ENCODE data around the gene TEX264.

TEX264 gene

DNA sequence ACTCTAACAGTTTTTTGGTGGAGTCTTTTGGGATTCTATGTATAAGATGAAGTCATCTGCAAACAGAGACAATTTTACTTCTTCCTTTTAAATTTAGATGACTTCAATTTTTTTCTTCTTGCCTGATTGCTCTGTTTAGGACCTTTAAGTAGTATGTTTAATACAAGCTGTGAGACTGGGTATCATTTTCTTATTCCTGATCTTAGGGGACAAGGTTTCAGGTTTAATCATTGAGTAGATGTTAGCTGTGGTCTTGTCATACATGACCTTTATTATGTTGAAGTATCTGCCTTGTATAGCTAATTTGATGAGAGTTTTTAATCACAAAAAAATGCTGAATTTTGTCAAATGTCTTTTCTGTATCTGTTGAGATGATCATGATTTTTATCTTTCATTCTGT, 56.4 kb downstream of the TEX264 start:
- Histone ChIP-seq H3K27me3 (ENCODE audit: control insufficient read depth in 1 of 2, insufficient read depth in 1 of 2, low read length in 2 of 2) (peaks cover 5 to 9% of the 10 kb centered on the region in 2 experiments), H3K27ac (ENCODE audit: low read length, poor library complexity, severe bottlenecking) (no peak overlapping the region), H2BK15ac (ENCODE audit: low read depth, poor library complexity, severe bottlenecking) (no peak overlapping the region), H3K23ac (ENCODE audit: low read length in 2 of 2) (no peak overlapping the region), H2BK12ac (ENCODE audit: low read length in 2 of 2) (no peak overlapping the region), H2AK5ac (ENCODE audit: low read length, severe bottlenecking) (no peak overlapping the region), H3K36me3 (ENCODE audit: control insufficient read depth in 1 of 2, insufficient read depth in 2 of 2, low read depth in 1 of 2, low read length in 2 of 2) (no peaks in the 10 kb centered on the region), H3K18ac (ENCODE audit: low read depth in 1 of 2, low read length in 2 of 2) (no peak overlapping the region), H3K4me3 (ENCODE audit: insufficient read depth in 1 of 2, low read depth in 1 of 2, low read length in 2 of 2) (no peak overlapping the region), H2BK120ac (ENCODE audit: low read depth, low read length) (no peak overlapping the region), H3K9ac (ENCODE audit: low read length) (no peak overlapping the region), H4K8ac (ENCODE audit: low read length) (no peak overlapping the region), H3K4ac (ENCODE audit: low read depth in 1 of 2, low read length in 2 of 2) (no peak overlapping the region), H3K14ac (ENCODE audit: low read length in 2 of 2) (no peak overlapping the region), H2AFZ (ENCODE audit: low read depth, low read length) (no peak overlapping the region), H3K4me2 (ENCODE audit: low read length, poor library complexity, severe bottlenecking) (no peak overlapping the region), H2BK5ac (ENCODE audit: low read depth, low read length, poor library complexity, severe bottlenecking) (no peak overlapping the region), H4K91ac (ENCODE audit: low read length) (no peak overlapping the region), H3K4me1 (ENCODE audit: control insufficient read depth, insufficient read depth, low read depth, low read length) (no peaks in the 10 kb centered on the region), H3K79me1 (replicated peaks; ENCODE audit: low read length, poor library complexity, severe bottlenecking) (no peaks in the 10 kb centered on the region), H3K9me3 (ENCODE audit: control insufficient read depth, low read length) (no peaks in the 10 kb centered on the region)
- no peak for DNase-seq

DNA sequence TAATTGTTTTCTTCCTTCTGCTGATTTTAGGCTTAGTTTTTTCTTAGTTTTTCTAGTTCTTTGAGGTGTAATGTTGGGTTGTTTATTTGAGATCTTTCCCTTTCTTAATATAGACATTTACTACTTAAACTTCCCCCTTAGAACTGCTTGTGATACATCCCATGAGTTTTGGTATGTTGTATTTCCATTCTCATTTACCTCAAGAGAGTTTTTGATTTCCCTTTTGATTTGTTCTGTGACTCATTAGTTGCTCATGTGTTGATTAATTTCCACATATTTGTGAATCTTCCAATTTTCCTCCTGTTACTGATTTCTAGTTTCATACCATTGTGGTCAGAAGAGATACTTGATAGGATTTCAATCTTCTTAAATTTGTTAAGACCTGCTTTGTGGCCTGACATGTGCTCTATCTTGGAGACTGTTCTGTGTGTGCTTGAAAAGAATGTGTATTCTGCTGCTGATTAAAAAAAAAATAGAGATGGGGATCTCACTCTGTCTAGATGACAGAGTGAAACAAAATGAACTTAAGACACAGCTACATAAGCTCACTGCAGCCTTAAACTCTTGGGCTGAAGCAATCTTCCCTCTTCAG, 58.1 kb downstream of the TEX264 start:
- Histone ChIP-seq H3K36me3 (ENCODE audit: control insufficient read depth in 1 of 2, insufficient read depth in 2 of 2, low read depth in 1 of 2, low read length in 2 of 2) (no peaks in the 10 kb centered on the region), H3K9ac (ENCODE audit: low read length) (no peak overlapping the region), H2BK5ac (ENCODE audit: low read depth, low read length, poor library complexity, severe bottlenecking) (no peak overlapping the region), H3K27me3 (ENCODE audit: control insufficient read depth in 1 of 2, insufficient read depth in 1 of 2, low read length in 2 of 2) (peaks cover 5 to 14% of the 10 kb centered on the region in 2 experiments), H4K8ac (ENCODE audit: low read length) (no peak overlapping the region), H3K4me1 (ENCODE audit: control insufficient read depth, insufficient read depth, low read depth, low read length) (no peaks in the 10 kb centered on the region), H2AK5ac (ENCODE audit: low read length, severe bottlenecking) (no peak overlapping the region), H3K27ac (ENCODE audit: low read length, poor library complexity, severe bottlenecking) (no peak overlapping the region), H3K18ac (ENCODE audit: low read depth in 1 of 2, low read length in 2 of 2) (no peak overlapping the region), H3K79me1 (replicated peaks; ENCODE audit: low read length, poor library complexity, severe bottlenecking) (no peaks in the 10 kb centered on the region), H2BK12ac (ENCODE audit: low read length in 2 of 2) (no peak overlapping the region), H3K14ac (ENCODE audit: low read length in 2 of 2) (no peak overlapping the region), H2AFZ (ENCODE audit: low read depth, low read length) (no peak overlapping the region), H2BK15ac (ENCODE audit: low read depth, poor library complexity, severe bottlenecking) (no peak overlapping the region), H3K23ac (ENCODE audit: low read length in 2 of 2) (no peak overlapping the region), H3K4me3 (ENCODE audit: insufficient read depth in 1 of 2, low read depth in 1 of 2, low read length in 2 of 2) (no peak overlapping the region), H4K91ac (ENCODE audit: low read length) (no peak overlapping the region), H2BK120ac (ENCODE audit: low read depth, low read length) (no peak overlapping the region), H3K4me2 (ENCODE audit: low read length, poor library complexity, severe bottlenecking) (no peak overlapping the region), H3K9me3 (ENCODE audit: control insufficient read depth, low read length) (no peaks in the 10 kb centered on the region), H3K4ac (ENCODE audit: low read depth in 1 of 2, low read length in 2 of 2) (no peak overlapping the region)
- no peak for DNase-seq

DNA sequence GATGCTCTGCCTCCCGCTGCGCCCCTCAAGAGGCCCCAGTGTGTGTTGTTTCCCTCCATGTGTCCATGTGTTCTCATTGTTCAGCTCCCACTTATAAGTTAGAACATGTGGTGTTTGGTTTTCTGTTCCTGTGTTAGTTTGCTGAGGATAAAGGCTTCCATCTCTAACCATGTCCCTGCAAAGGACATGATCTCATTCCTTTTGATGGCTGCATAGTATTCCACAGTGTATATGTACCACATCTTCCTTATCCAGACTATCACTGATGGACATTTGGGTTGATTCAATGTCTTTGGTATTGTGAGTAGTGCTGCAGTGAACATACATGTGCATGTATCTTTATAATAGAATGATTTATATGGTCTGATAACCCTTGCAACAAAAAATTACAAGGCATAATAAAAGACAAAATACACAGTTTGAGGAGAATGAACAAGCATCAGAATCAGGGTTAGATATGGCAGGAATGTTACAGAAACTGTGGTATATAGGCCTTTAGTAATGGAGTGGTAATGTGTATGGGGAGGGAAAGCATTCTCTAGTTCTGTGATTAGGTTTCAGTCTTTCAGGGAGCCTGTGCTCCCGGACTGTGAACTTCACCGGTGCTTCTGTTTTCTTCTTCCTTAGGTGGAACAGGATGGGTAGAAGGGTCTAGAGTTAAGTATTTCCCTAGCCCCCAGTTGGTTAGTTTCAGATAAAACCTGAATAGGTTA, 63.0 kb downstream of the TEX264 start:
- H3K27ac ChIP-seq (ENCODE audit: low read length, poor library complexity, severe bottlenecking), result no peak overlapping the region
- WGBS, result 92% methylated on average over 4 of the region's 4 CpGs

DNA sequence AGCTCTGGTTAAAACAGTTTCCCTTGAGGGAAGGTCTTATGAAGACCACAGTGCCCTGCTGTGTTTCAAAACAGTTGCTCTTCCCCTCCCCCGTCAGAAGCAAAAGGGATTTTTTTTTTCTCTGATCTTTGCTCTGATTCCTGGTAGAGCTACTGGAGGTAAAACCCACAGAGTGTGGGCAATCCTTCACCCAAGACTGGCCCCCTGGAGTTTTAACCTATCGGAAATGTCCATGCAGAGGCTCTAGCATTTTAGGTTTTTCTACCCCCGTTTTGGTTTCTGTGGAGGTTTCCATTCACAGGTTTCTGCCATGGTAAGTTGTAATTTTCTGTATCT, 63.5 kb downstream of the TEX264 start:
- Histone ChIP-seq H4K91ac (ENCODE audit: low read length) (no peak overlapping the region), H3K27me3 (ENCODE audit: control insufficient read depth in 1 of 2, insufficient read depth in 1 of 2, low read length in 2 of 2) (peaks cover 8 to 26% of the 10 kb centered on the region in 2 experiments), H3K23ac (ENCODE audit: low read length in 2 of 2) (no peak overlapping the region), H3K27ac (ENCODE audit: low read length, poor library complexity, severe bottlenecking) (no peak overlapping the region), H3K36me3 (ENCODE audit: control insufficient read depth in 1 of 2, insufficient read depth in 2 of 2, low read depth in 1 of 2, low read length in 2 of 2) (no peaks in the 10 kb centered on the region), H3K14ac (ENCODE audit: low read length in 2 of 2) (no peak overlapping the region), H2BK5ac (ENCODE audit: low read depth, low read length, poor library complexity, severe bottlenecking) (no peak overlapping the region), H3K9ac (ENCODE audit: low read length) (no peak overlapping the region), H3K9me3 (ENCODE audit: control insufficient read depth, low read length) (no peaks in the 10 kb centered on the region), H3K4ac (ENCODE audit: low read depth in 1 of 2, low read length in 2 of 2) (no peak overlapping the region), H2BK15ac (ENCODE audit: low read depth, poor library complexity, severe bottlenecking) (no peak overlapping the region), H2BK12ac (ENCODE audit: low read length in 2 of 2) (no peak overlapping the region), H4K8ac (ENCODE audit: low read length) (no peak overlapping the region), H2BK120ac (ENCODE audit: low read depth, low read length) (no peak overlapping the region), H2AFZ (ENCODE audit: low read depth, low read length) (no peak overlapping the region), H3K4me1 (ENCODE audit: control insufficient read depth, insufficient read depth, low read depth, low read length) (no peaks in the 10 kb centered on the region), H2AK5ac (ENCODE audit: low read length, severe bottlenecking) (no peak overlapping the region), H3K18ac (ENCODE audit: low read depth in 1 of 2, low read length in 2 of 2) (no peak overlapping the region), H3K4me2 (ENCODE audit: low read length, poor library complexity, severe bottlenecking) (no peak overlapping the region), H3K4me3 (ENCODE audit: insufficient read depth in 1 of 2, low read depth in 1 of 2, low read length in 2 of 2) (no peak overlapping the region), H3K79me1 (replicated peaks; ENCODE audit: low read length, poor library complexity, severe bottlenecking) (no peaks in the 10 kb centered on the region)
- no peak for DNase-seq
- 60% methylated on average over 3 of the region's 3 CpGs for WGBS

More for the DNA sequence above, 63.0 kb downstream of the TEX264 start:
- H2BK12ac ChIP-seq (ENCODE audit: low read length in 2 of 2), result no peak overlapping the region
- no peak overlapping the region for H3K9ac ChIP-seq (ENCODE audit: low read length)
- no peak overlapping the region for H3K4ac ChIP-seq (ENCODE audit: low read depth in 1 of 2, low read length in 2 of 2)
- H3K9me3 ChIP-seq (ENCODE audit: control insufficient read depth, low read length), result no peaks in the 10 kb centered on the region
- H3K79me1 ChIP-seq (replicated peaks; ENCODE audit: low read length, poor library complexity, severe bottlenecking), result no peaks in the 10 kb centered on the region
- H2AK5ac ChIP-seq (ENCODE audit: low read length, severe bottlenecking), result no peak overlapping the region
- no peak overlapping the region for H3K4me2 ChIP-seq (ENCODE audit: low read length, poor library complexity, severe bottlenecking)
- H3K27me3 ChIP-seq (ENCODE audit: control insufficient read depth in 1 of 2, insufficient read depth in 1 of 2, low read length in 2 of 2), result peaks cover 8 to 22% of the 10 kb centered on the region in 2 experiments
- H3K14ac ChIP-seq (ENCODE audit: low read length in 2 of 2), result no peak overlapping the region
- H4K91ac ChIP-seq (ENCODE audit: low read length), result no peak overlapping the region
- no peak overlapping the region for H2BK120ac ChIP-seq (ENCODE audit: low read depth, low read length)
- H3K23ac ChIP-seq (ENCODE audit: low read length in 2 of 2), result no peak overlapping the region
- H3K4me3 ChIP-seq (ENCODE audit: insufficient read depth in 1 of 2, low read depth in 1 of 2, low read length in 2 of 2), result no peak overlapping the region
- H2AFZ ChIP-seq (ENCODE audit: low read depth, low read length), result no peak overlapping the region
- no peaks in the 10 kb centered on the region for H3K36me3 ChIP-seq (ENCODE audit: control insufficient read depth in 1 of 2, insufficient read depth in 2 of 2, low read depth in 1 of 2, low read length in 2 of 2)
- H3K4me1 ChIP-seq (ENCODE audit: control insufficient read depth, insufficient read depth, low read depth, low read length), result no peaks in the 10 kb centered on the region
- no peak overlapping the region for H3K18ac ChIP-seq (ENCODE audit: low read depth in 1 of 2, low read length in 2 of 2)
- no peak for DNase-seq
- no peak overlapping the region for H2BK5ac ChIP-seq (ENCODE audit: low read depth, low read length, poor library complexity, severe bottlenecking)
- H2BK15ac ChIP-seq (ENCODE audit: low read depth, poor library complexity, severe bottlenecking), result no peak overlapping the region
- no peak overlapping the region for H4K8ac ChIP-seq (ENCODE audit: low read length)
